NCI-H146 treated with DMSO at 0.1 percent for 48 hours (cell line): ENCODE data around the gene SLC35A2.
A peak's percentile ranks its signal among the peaks of the same experiment; 100 is the strongest.

ENCODE experiments used
- DNase-seq: peaks from one replicate; lab custom pipeline; 2025; ENCODE audit not compliant: unreplicated experiment; lab: John Stamatoyannopoulos, UW

Gene SLC35A2

GRCh38 chrX:48911412-48912182, at the start of gene SLC35A2:
SLC35A2 (minus strand) TSS chrX:48911646; CDS start chrX:48911636, 10 bp downstream.
- peak; percentile 77 for DNase-seq

- no peak for DNase-seq
Measured at GRCh38 chrX:48960291-48960690, 48.8 kb upstream of the SLC35A2 start.

- no peak for DNase-seq
Measured at GRCh38 chrX:48958635-48959094, 47.2 kb upstream of the SLC35A2 start.

DNA sequence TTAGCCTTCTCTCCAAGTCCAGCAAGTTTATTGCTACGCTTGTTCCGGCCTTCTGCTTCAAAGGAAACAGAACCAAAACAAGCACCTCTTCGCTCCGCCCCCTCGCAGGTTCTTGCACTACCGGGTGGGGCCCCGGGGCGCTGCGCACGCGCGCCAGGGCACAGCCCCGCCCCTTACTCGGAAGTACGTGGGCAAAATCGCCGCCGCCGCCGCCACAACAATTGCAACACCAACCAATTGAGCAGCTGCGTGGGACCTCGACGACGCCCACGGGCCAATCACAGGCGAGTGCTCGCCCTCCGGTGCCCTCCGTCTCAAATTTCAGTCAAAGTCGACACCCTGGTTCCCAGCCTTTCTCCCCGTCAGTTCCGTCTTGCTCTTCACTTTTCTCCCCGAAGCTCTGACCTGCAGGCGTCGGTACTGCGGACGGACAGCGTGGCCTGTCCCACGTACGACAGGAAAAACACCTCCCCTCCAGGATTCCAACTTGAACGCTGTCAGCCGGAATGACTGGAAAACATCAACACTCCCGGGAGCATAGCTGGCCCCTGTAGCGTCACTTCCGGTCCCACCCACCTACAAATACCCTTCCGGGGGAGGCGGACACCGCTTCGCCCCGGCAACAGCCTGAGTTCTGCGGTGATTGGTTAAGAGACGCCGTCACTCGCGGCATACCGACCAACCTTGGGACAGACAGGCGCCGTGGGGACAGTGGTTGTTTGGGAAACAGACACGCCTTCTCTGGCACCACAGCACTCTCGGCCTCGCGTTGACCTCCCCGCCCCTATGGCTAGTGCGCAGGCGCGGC, 46.6 kb upstream of the SLC35A2 start:
- peak; percentile 94 for DNase-seq

GRCh38 chrX:48957477-48957826, 46.0 kb upstream of the SLC35A2 start, which contains the start of gene OTUD5:
OTUD5 (minus strand) TSS chrX:48957607; CDS start chrX:48957570, 37 bp downstream.
- no peak for DNase-seq

GRCh38 chrX:48956728-48957414, 45.4 kb upstream of the SLC35A2 start:
- no peak for DNase-seq

- DNase-seq = no peak
Measured at GRCh38 chrX:48948589-48948988, 37.1 kb upstream of the SLC35A2 start.

DNA sequence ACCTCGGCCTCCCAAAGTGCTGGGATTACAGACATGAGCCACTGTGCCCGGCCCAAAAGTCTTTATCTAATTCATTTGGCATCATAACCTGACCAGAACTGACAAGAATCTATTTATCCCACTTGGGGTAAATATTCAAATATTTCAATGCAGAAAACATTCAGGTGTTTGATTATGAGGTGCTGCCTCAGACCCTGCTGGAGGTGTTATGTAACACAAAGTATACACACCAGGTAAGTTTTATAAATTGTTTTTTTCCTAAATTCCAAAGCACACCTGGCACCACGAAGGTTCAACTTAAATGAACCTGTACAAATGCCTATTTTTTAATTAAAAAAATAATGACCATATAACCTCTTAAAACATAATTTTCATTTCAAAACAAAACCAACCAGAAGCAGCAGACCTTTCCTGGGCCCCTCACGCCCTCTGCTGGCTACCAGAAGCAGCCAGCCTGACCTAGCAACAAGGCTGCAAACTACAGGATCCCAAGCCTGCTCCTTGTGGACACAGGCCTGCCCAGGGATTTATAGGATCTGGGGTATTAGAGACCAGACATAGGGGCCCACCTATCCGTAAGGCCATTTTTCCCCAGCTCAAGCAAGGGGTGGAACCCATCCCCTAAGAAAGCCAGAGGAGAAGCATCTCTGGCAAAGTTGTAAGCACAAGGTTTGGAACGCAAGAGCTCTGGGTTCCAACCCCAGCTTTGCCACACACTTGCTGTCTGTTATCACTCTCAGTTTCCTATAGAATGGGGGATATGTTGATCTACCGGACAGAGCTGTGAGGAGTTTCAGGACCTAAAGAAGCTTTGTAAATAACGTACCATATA, 34.3 kb upstream of the SLC35A2 start:
- DNase-seq = no peak

- no peak for DNase-seq
Measured at GRCh38 chrX:48942895-48943294, 31.4 kb upstream of the SLC35A2 start.

DNA sequence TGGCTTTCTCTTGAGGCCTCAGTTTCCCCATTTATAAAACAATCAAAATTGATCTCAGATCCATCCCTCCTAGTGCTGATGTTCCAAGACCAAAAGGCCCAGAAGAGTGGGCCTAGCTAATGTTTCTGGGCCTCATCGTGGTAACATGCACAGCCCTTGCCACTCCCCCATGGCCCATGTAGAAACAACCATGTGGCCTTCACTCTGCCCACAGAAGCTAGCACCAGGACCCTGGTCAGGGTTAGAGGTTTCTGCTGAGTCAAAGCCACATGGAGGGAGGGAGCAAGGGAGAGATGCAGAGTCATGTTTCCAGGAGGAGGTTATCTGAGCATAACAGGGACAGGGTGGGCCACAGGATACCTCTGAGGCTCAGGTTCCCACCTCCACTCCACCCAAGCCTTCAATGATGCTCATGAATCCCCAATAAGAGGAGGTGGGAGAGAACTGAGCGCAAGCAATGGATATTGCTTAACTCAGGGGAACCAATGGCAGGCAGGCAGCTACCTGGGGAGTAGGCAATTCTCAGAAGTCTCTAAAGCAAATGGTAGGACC, 29.0 kb upstream of the SLC35A2 start:
- no peak for DNase-seq

GRCh38 chrX:48939524-48940228, 28.2 kb upstream of the SLC35A2 start:
- no peak for DNase-seq

- DNase-seq = no peak
Measured at GRCh38 chrX:48938721-48939425, 27.4 kb upstream of the SLC35A2 start.

DNA sequence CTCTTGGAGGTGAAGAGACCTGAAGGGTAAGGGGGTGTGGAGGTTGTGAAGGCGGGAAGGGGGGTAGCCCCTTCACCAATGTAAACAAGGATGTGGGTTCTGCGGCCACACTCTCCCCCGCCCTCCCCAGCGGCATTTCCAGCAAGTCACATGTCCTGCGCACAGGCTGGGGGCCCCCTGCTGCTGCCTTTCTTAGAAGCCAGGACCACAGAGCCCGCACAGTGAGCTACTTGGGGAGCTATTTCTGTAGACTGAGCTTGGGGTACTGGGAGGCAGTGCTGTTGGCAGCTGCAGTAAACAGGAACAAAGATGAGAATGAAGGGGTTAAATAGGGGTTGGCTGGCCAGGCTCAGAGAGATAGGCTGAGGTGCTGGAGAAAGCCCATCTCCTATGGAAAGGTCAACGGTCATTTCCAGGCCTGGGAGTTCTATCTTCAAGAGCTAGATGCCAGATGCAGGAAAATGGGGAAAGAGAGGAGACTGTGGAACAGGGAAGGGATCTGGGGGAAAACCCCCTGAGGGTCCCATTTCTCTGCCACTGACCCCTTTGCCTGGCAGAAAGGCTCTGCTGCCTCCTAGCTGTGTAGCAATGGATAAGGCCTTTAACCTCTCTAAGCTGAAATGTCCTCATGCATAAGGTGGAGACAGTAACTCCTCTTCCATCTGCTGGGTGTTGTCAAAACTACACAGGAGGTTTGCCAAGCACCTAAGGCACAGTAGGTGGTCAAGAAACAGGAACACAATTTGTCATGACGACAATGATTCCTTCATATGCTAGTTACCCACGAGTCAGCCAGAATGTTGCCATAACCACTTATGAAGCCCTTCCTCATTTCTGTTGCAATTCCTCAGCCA, 25.8 kb upstream of the SLC35A2 start:
- no peak for DNase-seq

- no peak for DNase-seq
Measured at GRCh38 chrX:48936429-48937053, 25.1 kb upstream of the SLC35A2 start.

- no peak for DNase-seq
Measured at GRCh38 chrX:48935301-48935670, 23.8 kb upstream of the SLC35A2 start.

DNA sequence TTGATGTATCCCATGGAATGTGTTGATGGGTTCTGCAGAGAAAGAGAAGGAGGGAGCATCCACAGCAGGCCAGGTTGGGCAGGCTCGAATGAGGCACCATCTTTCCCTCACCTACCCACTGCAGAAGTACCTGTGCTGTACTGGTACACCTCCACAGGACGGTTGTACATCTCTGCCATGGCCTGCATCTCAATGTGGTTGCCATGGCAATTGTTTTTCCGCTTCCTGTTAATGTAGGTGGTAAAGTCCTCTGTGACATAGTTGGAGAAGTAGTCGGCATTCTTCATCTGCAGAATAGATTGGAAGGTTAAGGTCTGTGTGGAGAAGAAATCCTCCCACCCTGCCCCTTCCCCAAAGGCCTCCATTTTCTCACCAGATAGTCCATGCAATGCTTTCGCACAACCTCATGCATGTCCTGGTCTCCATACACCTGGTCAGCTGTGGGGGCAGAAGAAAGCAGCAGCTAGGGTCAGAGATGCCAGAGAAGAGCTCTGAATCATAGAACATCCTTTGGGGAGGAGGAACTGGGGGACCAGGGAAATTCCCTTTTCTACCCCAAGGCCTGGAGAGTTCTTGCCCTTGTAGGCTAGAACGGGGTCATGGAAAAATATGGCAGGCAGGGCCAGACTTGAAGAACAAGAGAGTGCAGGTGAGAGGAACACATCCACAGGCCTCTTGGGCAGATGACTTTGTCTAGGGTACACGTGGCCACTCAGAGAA, 23.3 kb upstream of the SLC35A2 start:
- DNase-seq = no peak

- no peak for DNase-seq
Measured at GRCh38 chrX:48933757-48934156, 22.3 kb upstream of the SLC35A2 start.
